ENCODE results near the gene STYXL2.
A peak's percentile ranks its signal among the peaks of the same experiment; 100 is the strongest.

Gene STYXL2

GRCh38 chr1:167092653-167093052 lies 1.2 kb upstream of the STYXL2 start:
- TF ChIP-seq, protein P1, sequence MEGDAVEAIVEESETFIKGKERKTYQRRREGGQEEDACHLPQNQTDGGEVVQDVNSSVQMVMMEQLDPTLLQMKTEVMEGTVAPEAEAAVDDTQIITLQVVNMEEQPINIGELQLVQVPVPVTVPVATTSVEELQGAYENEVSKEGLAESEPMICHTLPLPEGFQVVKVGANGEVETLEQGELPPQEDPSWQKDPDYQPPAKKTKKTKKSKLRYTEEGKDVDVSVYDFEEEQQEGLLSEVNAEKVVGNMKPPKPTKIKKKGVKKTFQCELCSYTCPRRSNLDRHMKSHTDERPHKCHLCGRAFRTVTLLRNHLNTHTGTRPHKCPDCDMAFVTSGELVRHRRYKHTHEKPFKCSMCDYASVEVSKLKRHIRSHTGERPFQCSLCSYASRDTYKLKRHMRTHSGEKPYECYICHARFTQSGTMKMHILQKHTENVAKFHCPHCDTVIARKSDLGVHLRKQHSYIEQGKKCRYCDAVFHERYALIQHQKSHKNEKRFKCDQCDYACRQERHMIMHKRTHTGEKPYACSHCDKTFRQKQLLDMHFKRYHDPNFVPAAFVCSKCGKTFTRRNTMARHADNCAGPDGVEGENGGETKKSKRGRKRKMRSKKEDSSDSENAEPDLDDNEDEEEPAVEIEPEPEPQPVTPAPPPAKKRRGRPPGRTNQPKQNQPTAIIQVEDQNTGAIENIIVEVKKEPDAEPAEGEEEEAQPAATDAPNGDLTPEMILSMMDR (conservative IDR thresholded peaks at IDR 0.05; ENCODE audit: control insufficient read depth, insufficient read depth, low read depth, low read length): no peak
- H3K4me3 ChIP-seq (ENCODE audit: control insufficient read depth, low read depth, low read length): no peak overlapping the region
- DNase-seq (ENCODE audit: low read depth): no peak

GRCh38 chr1:167094690-167095089 lies 815 bp downstream of the STYXL2 start:
- no peak for DNase-seq (ENCODE audit: low read depth)
- TF ChIP-seq, protein P1 (conservative IDR thresholded peaks at IDR 0.05; ENCODE audit: control insufficient read depth, insufficient read depth, low read depth, low read length): no peak

DNA sequence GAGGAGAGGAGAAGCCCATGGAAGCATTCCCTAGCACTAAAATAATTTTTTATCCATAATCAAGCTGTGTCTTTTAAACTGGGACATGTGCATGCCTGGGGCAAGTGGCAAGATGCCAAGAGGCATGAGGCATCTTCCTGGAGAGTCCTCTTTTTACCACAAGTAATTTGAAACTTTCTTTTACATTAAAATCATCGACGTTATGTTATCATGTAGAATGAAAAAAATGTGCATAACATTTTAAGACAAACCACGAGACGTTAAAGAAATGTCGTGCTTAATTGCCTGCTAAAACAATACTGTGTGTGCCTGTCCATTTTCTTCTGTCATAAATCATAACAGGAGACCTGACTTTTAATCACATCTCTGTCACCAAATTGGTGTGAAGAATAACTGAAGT lies 1.5 kb downstream of the STYXL2 start:
- TF ChIP-seq, protein P1 (conservative IDR thresholded peaks at IDR 0.05; ENCODE audit: control insufficient read depth, insufficient read depth, low read depth, low read length): no peak
- no peak overlapping the region for H3K4me3 ChIP-seq (ENCODE audit: control insufficient read depth, low read depth, low read length)
- peak; percentile 57 for DNase-seq (ENCODE audit: low read depth)

More at GRCh38 chr1:167094690-167095089, 815 bp downstream of the STYXL2 start:
- no peak overlapping the region for H3K4me3 ChIP-seq (ENCODE audit: control insufficient read depth, low read depth, low read length)

DNA sequence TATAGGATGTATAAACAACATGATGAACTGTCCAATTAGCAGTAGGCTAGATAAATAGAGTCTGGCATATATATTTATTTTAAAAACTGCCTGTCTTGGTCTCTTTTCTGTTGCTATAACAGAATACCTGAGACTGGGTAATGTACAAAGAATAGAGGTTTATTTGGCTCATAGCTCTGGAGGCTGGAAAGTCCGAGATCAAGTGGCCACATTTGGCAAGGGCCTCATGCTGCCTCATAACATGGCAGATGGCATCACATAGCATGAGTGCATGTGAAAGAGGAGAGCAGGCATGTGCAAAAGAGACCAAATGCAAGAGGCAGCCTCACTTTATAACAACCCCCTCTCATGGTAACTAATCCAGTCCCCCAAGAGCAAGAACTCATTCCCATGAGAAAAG lies 6.0 kb downstream of the STYXL2 start:
- H3K4me3 ChIP-seq (ENCODE audit: control insufficient read depth, low read depth, low read length): no peak overlapping the region
- TF ChIP-seq, protein P1 (conservative IDR thresholded peaks at IDR 0.05; ENCODE audit: control insufficient read depth, insufficient read depth, low read depth, low read length): no peak
- no peak for DNase-seq (ENCODE audit: low read depth)

- no peak for DNase-seq (ENCODE audit: low read depth)
- H3K4me3 ChIP-seq (ENCODE audit: control insufficient read depth, low read depth, low read length): no peak overlapping the region
- TF ChIP-seq, protein P1 (conservative IDR thresholded peaks at IDR 0.05; ENCODE audit: control insufficient read depth, insufficient read depth, low read depth, low read length): no peak
Observed at GRCh38 chr1:167100730-167101129, 6.9 kb downstream of the STYXL2 start.

GRCh38 chr1:167101754-167102153 lies 7.9 kb downstream of the STYXL2 start:
- no peak overlapping the region for H3K4me3 ChIP-seq (ENCODE audit: control insufficient read depth, low read depth, low read length)
- TF ChIP-seq, protein P1 (conservative IDR thresholded peaks at IDR 0.05; ENCODE audit: control insufficient read depth, insufficient read depth, low read depth, low read length): no peak
- no peak for DNase-seq (ENCODE audit: low read depth)
